ENCODE results near the gene CCDC28B. TPM values are rescaled to one million over a fixed set of nuclear protein-coding genes. Genes with fewer than 3 reads are reported as not detected.
A peak's percentile ranks its signal among the peaks of the same experiment; 100 is the strongest.

CCDC28B gene
- total RNA-seq, 2 donors from 2014 or later = 7.0 to 14.3 TPM

GRCh38 chr1:32247983-32248889 is 47.8 kb downstream of the CCDC28B start:
- peaks cover 28% of the 10 kb centered on the region for H3K36me3 Mint-ChIP-seq (ENCODE audit: low read depth)
- no peaks in the 10 kb centered on the region for H3K27me3 Mint-ChIP-seq
- H3K4me1 Mint-ChIP-seq = peaks cover 31% of the 10 kb centered on the region
- ATAC-seq (replicated peaks) = peak; percentile 54
- H3K9me3 Mint-ChIP-seq = no peaks in the 10 kb centered on the region
- peak overlapping the region; percentile 93 for H3K27ac Mint-ChIP-seq
- H3K4me3 Mint-ChIP-seq = peak overlapping the region; percentile 99

DNA sequence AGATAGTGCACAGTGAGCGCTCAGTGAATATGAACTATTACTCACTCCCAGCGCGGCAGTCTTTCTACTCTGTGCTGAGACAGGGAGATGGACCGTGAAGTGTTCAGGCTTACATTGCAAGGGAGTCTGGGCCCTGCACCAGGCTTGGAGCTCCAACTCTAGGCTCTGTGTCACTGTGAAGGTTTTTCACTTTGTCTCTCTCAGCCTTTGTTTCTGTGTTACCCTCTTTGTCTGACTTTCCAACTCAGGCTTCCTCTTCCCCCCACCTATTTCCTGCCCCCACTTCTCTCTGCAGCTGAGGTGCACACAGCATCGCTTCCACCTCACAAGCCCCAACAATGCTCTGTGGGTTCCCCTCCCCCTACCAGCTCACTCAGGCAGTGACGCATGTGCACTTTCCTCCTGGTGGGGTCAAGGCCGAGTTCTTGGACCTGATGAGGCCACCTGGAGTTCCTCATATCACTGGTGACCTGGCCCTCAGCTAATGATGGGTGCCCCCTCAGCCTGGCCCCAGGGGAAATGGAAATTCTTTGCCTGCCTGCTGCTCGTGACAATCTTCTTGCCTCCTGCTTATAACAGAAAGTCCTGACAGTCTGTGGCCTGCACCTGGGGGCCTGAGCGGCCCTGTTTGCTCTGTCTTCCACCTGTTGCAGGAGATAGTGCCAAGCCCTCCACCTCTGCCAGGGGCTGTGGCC is 49.6 kb downstream of the CCDC28B start:
- H3K27me3 Mint-ChIP-seq = no peaks in the 10 kb centered on the region
- ATAC-seq (replicated peaks) = peak; percentile 67
- H3K4me1 Mint-ChIP-seq = peaks cover 35% of the 10 kb centered on the region

DNA sequence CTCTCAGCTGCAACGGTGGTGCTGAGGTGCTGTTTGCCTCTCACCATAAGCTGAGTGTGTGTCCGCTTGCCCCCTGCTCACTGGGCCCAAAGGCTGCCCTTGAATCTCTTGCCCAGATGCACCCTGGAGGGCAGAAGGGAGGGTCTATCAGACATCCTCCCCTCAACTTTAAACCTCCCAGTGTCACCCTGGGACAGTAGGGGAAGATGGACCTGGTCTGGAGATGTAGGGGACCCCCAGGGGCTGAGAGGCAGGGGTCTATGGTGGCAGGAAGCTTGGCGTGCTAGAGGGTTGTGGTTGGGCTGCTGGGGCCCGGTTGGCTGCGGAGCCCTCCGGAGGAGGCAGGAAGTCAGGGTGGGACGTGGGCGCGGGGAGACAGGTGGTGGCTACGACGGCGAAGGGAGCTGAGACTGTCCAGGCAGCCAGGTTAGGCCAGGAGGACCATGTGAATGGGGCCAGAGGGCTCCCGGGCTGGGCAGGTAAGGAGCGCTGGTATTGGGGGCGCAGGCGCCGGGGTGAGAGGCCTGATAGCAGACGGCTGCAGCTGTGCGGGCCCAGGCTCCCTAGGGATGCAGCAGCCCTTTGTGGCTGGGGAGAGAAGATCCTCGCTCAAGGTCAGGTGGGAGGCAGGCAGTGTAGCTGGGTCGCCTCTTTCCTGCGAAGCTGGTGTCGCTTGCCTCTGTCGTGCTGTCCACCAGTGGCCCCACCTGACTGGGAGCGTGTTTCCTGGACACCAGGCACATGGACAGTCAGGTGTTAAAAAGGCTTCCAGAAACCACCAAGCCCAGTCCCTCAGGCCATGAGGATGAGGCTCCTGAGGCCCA is 50.7 kb downstream of the CCDC28B start, which contains the start of gene LCK:
TSS of gene LCK (plus strand) at position 373 of the 824 bp plus-strand sequence. CDS start 23,065 bp downstream, outside the sequence.
- H3K4me3 Mint-ChIP-seq = peak within 1 kb of the TSS; percentile 99
- peaks cover 50% of the 10 kb centered on the region for H3K36me3 Mint-ChIP-seq (ENCODE audit: low read depth)
- peak within 1 kb of the TSS; percentile 97 for H3K27ac Mint-ChIP-seq
- H3K4me1 Mint-ChIP-seq = peaks cover 35% of the 10 kb centered on the region
- no peaks in the 10 kb centered on the region for H3K27me3 Mint-ChIP-seq
- H3K9me3 Mint-ChIP-seq = no peaks in the 10 kb centered on the region
- peak; percentile 50 for ATAC-seq (replicated peaks)

More for the DNA sequence above, 49.6 kb downstream of the CCDC28B start:
- H3K4me3 Mint-ChIP-seq = peak overlapping the region; percentile 99
- no peaks in the 10 kb centered on the region for H3K9me3 Mint-ChIP-seq
- peak overlapping the region; percentile 97 for H3K27ac Mint-ChIP-seq
- peaks cover 43% of the 10 kb centered on the region for H3K36me3 Mint-ChIP-seq (ENCODE audit: low read depth)

Other genes with a start within 250 kb of the CCDC28B start
- 100 to 1,000 TPM; 140 to 177 TPM for gene KHDRBS1, start 186.7 kb upstream of the CCDC28B start, total RNA-seq
- gene TMEM39B, start 127.7 kb upstream of the CCDC28B start, total RNA-seq = 10 to 100 TPM; 26.2 to 34.4 TPM
- gene KPNA6, start 92.5 kb upstream of the CCDC28B start, total RNA-seq = 10 to 100 TPM; 61.8 to 77.1 TPM
- 100 to 1,000 TPM in 1 of 2 donors, 10 to 100 TPM in 1; 68.4 to 102 TPM for gene TXLNA, start 20.9 kb upstream of the CCDC28B start, total RNA-seq
- gene IQCC, start 5.1 kb downstream of the CCDC28B start, total RNA-seq = 1 to 10 TPM; 3.4 to 5.5 TPM
- under 1 TPM; 0.28 to 0.37 TPM for gene DCDC2B, start 8.5 kb downstream of the CCDC28B start, total RNA-seq
- gene TMEM234, start 21.8 kb downstream of the CCDC28B start, total RNA-seq = 10 to 100 TPM; 11.4 to 12.9 TPM
- 100 to 1,000 TPM; 203 to 303 TPM for gene EIF3I, start 21.8 kb downstream of the CCDC28B start, total RNA-seq
- gene FAM167B, start 46.6 kb downstream of the CCDC28B start, total RNA-seq = 1 to 10 TPM in 1 of 2 donors, under 1 TPM in 1; 0.99 to 1.1 TPM
- 100 to 1,000 TPM; 228 to 323 TPM for gene LCK, start 50.7 kb downstream of the CCDC28B start, total RNA-seq
- 100 to 1,000 TPM; 171 to 199 TPM for gene HDAC1, start 91.5 kb downstream of the CCDC28B start, total RNA-seq
- 10 to 100 TPM in 1 of 2 donors, 1 to 10 TPM in 1; 7.2 to 15.9 TPM for gene MARCKSL1, start 135.6 kb downstream of the CCDC28B start, total RNA-seq
- 10 to 100 TPM in 1 of 2 donors, 1 to 10 TPM in 1; 7.7 to 21.6 TPM for gene FAM229A, start 161.9 kb downstream of the CCDC28B start, total RNA-seq
- 1 to 10 TPM in 1 of 2 donors, under 1 TPM in 1; 0.61 to 1.7 TPM for gene TSSK3, start 161.9 kb downstream of the CCDC28B start, total RNA-seq
- gene BSDC1, start 193.8 kb downstream of the CCDC28B start, total RNA-seq = 10 to 100 TPM; 46.1 to 71.6 TPM

Data from activated T-helper 17 cell treated with anti-CD3 and anti-CD28 coated beads, Interleukin-2, amount 50 U/mL, for 72 hours (primary cell).